ENCODE data around the gene ATP6V0C. TPM values are rescaled to one million over a fixed set of nuclear protein-coding genes. Genes with fewer than 3 reads are reported as not detected.

The ATP6V0C gene
- total and polyA plus RNA-seq, 4 donors, result 39.0 to 410 (median 250) TPM

GRCh38 chr16:2523801-2524231, 10.1 kb downstream of the ATP6V0C start:
- TF ChIP-seq CTCF (IDR thresholded peaks at IDR 0.05; ENCODE audit: control extremely low read depth, extremely low read depth), result no peak
- no peaks in the 10 kb centered on the region for H3K27me3 ChIP-seq (ENCODE audit: control insufficient read depth in 3 of 3, insufficient read depth in 3 of 3, low read length in 2 of 3)
- H3K4me3 ChIP-seq, result no peak overlapping the region
- no peaks in the 10 kb centered on the region for H3K9me3 ChIP-seq (ENCODE audit: control insufficient read depth in 4 of 4, insufficient read depth in 3 of 4, low read length in 3 of 4)
- WGBS, 2 donors, result 90 to 93% methylated on average over 6 of the region's 6 CpGs
- H3K9ac ChIP-seq (ENCODE audit: insufficient read depth in 1 of 2, low read length in 2 of 2), result no peak overlapping the region
- ATAC-seq (ENCODE audit: insufficient read depth, low FRiP score), result no peak
- no peak overlapping the region for H3K27ac ChIP-seq (ENCODE audit: low read depth in 1 of 2, low read length in 1 of 2)
- peaks cover 3 to 12% (median 9%) of the 10 kb centered on the region in 5 donors for H3K4me1 ChIP-seq (ENCODE audit: control insufficient read depth in 5 of 5, insufficient read depth in 5 of 5, low read length in 5 of 5)
- DNase-seq, result peak in 1 of 3 donors; percentile 6
- peaks cover 3 to 54% (median 13%) of the 10 kb centered on the region in 4 donors for H3K36me3 ChIP-seq (ENCODE audit: control insufficient read depth in 4 of 4, insufficient read depth in 4 of 4, low read length in 4 of 4)

GRCh38 chr16:2524339-2524938, 10.7 kb downstream of the ATP6V0C start:
- H3K9me3 ChIP-seq (ENCODE audit: control insufficient read depth in 4 of 4, insufficient read depth in 3 of 4, low read length in 3 of 4), result no peaks in the 10 kb centered on the region
- DNase-seq (no peak), ATAC-seq (ENCODE audit: insufficient read depth, low FRiP score) (no peak)
- no peak overlapping the region for H3K4me3 ChIP-seq
- H3K36me3 ChIP-seq (ENCODE audit: control insufficient read depth in 4 of 4, insufficient read depth in 4 of 4, low read length in 4 of 4), result peaks cover 3 to 54% (median 14%) of the 10 kb centered on the region in 4 donors
- peaks cover 0 to 7% (median 6%) of the 10 kb centered on the region in 5 donors for H3K4me1 ChIP-seq (ENCODE audit: control insufficient read depth in 5 of 5, insufficient read depth in 5 of 5, low read length in 5 of 5)
- H3K27me3 ChIP-seq (ENCODE audit: control insufficient read depth in 3 of 3, insufficient read depth in 3 of 3, low read length in 2 of 3), result no peaks in the 10 kb centered on the region
- H3K27ac ChIP-seq (ENCODE audit: low read depth in 1 of 2, low read length in 1 of 2), result no peak overlapping the region
- no peak for TF ChIP-seq CTCF (IDR thresholded peaks at IDR 0.05; ENCODE audit: control extremely low read depth, extremely low read depth)
- no peak overlapping the region for H3K9ac ChIP-seq (ENCODE audit: insufficient read depth in 1 of 2, low read length in 2 of 2)
- 96 to 97% methylated on average over 9 of the region's 9 CpGs for WGBS, 2 donors

- TF ChIP-seq CTCF (IDR thresholded peaks at IDR 0.05; ENCODE audit: control extremely low read depth, extremely low read depth), result no peak
- Histone ChIP-seq H3K4me1 (ENCODE audit: control insufficient read depth in 5 of 5, insufficient read depth in 5 of 5, low read length in 5 of 5) (peaks cover 0 to 3% (median 2%) of the 10 kb centered on the region in 5 donors), H3K9ac (ENCODE audit: insufficient read depth in 1 of 2, low read length in 2 of 2) (no peak overlapping the region), H3K36me3 (ENCODE audit: control insufficient read depth in 4 of 4, insufficient read depth in 4 of 4, low read length in 4 of 4) (peaks cover 3 to 54% (median 14%) of the 10 kb centered on the region in 4 donors), H3K27me3 (ENCODE audit: control insufficient read depth in 3 of 3, insufficient read depth in 3 of 3, low read length in 2 of 3) (no peaks in the 10 kb centered on the region), H3K4me3 (no peak overlapping the region), H3K9me3 (ENCODE audit: control insufficient read depth in 4 of 4, insufficient read depth in 3 of 4, low read length in 3 of 4) (no peaks in the 10 kb centered on the region), H3K27ac (ENCODE audit: low read depth in 1 of 2, low read length in 1 of 2) (peak overlapping the region in 1 of 2 donors; percentile 62)
- peak in 1 of 3 donors; percentile 1 for DNase-seq
- ATAC-seq (ENCODE audit: insufficient read depth, low FRiP score), result no peak
- 33 to 55% methylated on average over 8 of the region's 8 CpGs for WGBS, 2 donors
Measured at GRCh38 chr16:2526135-2526534, 12.4 kb downstream of the ATP6V0C start.
